Panc1 (cell line): ENCODE results near the gene IL1RAPL1.

Source experiments
- CTCF ChIP-seq: fragments of 450-650 bp; IDR thresholded peaks from 2 replicates; pipeline ENCODE4 v1.5.1; 2017; ENCODE audit warnings: mild to moderate bottlenecking
- POLR2AphosphoS5 ChIP-seq: IDR thresholded peaks from 2 replicates; pipeline ENCODE4 v1.6.1; 2012; ENCODE audit warnings: mild to moderate bottlenecking, low read depth, low read length, moderate library complexity
- REST ChIP-seq, 2 experiments: IDR thresholded peaks; 2 replicates each; pipeline ENCODE4 v1.6.1; 2011 to 2012; ENCODE audit warnings: low read depth in 2 of 2, control low read depth in 1 of 2, low read length in 1 of 2, mild to moderate bottlenecking in 1 of 2, moderate library complexity in 1 of 2; ENCODE audit not compliant: insufficient read depth in 1 of 2

- TF ChIP-seq REST (IDR thresholded peaks at IDR 0.05; ENCODE audit: insufficient read depth in 1 of 2, low read depth in 2 of 2, low read length in 1 of 2): no peak
- no peak for TF ChIP-seq POLR2AphosphoS5
- no peak for TF ChIP-seq CTCF
These were observed 687.3 kb downstream of the IL1RAPL1 start for GRCh38 chrX:29274517-29274916.
